HepG2 (cell line): ENCODE data around the gene MPZL3. TPM values are rescaled to one million over a fixed set of nuclear protein-coding genes. Genes with fewer than 3 reads are reported as not detected.

Source experiments
- ATAC-seq: fragments of 200-7000 bp; cut with Tn5 transposase; 3 replicates; pipeline ENCODE4 v1.9.1; 2020; ENCODE audit warnings: mild to moderate bottlenecking, moderate library complexity
- BruUV-seq: library from RNA; stranded (reverse); fragments of 400-500 nt; replicated peaks from 2 replicates; lab custom pipeline; 2021; lab: Mats Ljungman, UMichigan
- CTCF ChIA-PET: fragments of 300-600 bp; formaldehyde crosslinking; extraction: SDS; loops from one replicate; lab custom pipeline; 2021; ENCODE audit warnings: low total read pairs, inconsistent platforms, low intra/inter-chr PET ratio; lab: Yijun Ruan, JAX
- POLR2A ChIA-PET: fragments of 350-600 bp; sonication (Branson Sonifier 250); formaldehyde crosslinking; loops from one replicate; lab custom pipeline; 2020; ENCODE audit warnings: antibody characterized with exemption, inconsistent platforms; lab: Yijun Ruan, JAX
- DNase-seq: peaks from one replicate; pipeline ENCODE4 v3.0.0-alpha.2; 2015; ENCODE audit warnings: low spot score
- FAIRE-seq: peaks from 3 replicates; lab custom pipeline; 2011; peaks lifted over from hg19 to GRCh38; lab: Jason Lieb, UNC
- H2AFZ ChIP-seq: one replicate; pipeline ENCODE4 v1.6.1; 2011; ENCODE audit warnings: low read length, inconsistent platforms
- H3K27ac ChIP-seq: fragments of 300-600 bp; 3 replicates; pipeline ENCODE4 v1.8.0; 2011; ENCODE audit warnings: mixed run types, mild to moderate bottlenecking, mixed read lengths, low read length, inconsistent platforms; ENCODE audit not compliant: insufficient read depth; ENCODE audit errors: extremely low read length
- H3K27me3 ChIP-seq, 2 experiments: fragments of 200-600 bp in 1 of 2; 2 replicates in 1 of 2; 3 replicates in 1 of 2; pipeline versions ENCODE4 v1.6.0 to v1.8.0; 2011; ENCODE audit warnings: low read length in 2 of 2, mild to moderate bottlenecking in 2 of 2, moderate library complexity in 2 of 2, inconsistent platforms in 1 of 2; ENCODE audit not compliant: insufficient read depth in 2 of 2, control insufficient read depth in 1 of 2
- H3K36me3 ChIP-seq, 2 experiments: fragments of 200-600 bp in 1 of 2; replicated peaks in 1 of 2; 2 replicates in 1 of 2; 3 replicates in 1 of 2; pipeline versions ENCODE4 v1.5.1 to v1.8.0; 2011; ENCODE audit warnings: low read length in 2 of 2, inconsistent platforms in 1 of 2; ENCODE audit not compliant: insufficient read depth in 2 of 2, control insufficient read depth in 1 of 2
- H3K4me1 ChIP-seq: 2 replicates; pipeline ENCODE4 v1.5.1; 2012; ENCODE audit warnings: low read length, inconsistent platforms; ENCODE audit not compliant: insufficient read depth
- H3K4me2 ChIP-seq: 2 replicates; pipeline ENCODE4 v1.6.0; 2011; ENCODE audit warnings: low read depth, low read length, inconsistent platforms
- H3K4me3 ChIP-seq, 3 experiments: fragments of 200-600 bp in 1 of 3; sonication (generic), shearing (Covaris generic) in 1 of 3; replicated peaks in 1 of 3; 2 replicates each; pipeline ENCODE4 v1.5.1; 2011 to 2016; ENCODE audit warnings: low read length in 3 of 3, inconsistent platforms in 2 of 3, low read depth in 2 of 3, mild to moderate bottlenecking in 2 of 3, control low read depth in 1 of 3, mixed read lengths in 1 of 3; ENCODE audit not compliant: insufficient read depth in 1 of 3
- H3K79me2 ChIP-seq: one replicate; pipeline ENCODE4 v1.6.1; 2011; ENCODE audit warnings: low read length, inconsistent platforms; ENCODE audit not compliant: insufficient read depth
- H3K9ac ChIP-seq: 2 replicates; pipeline ENCODE4 v1.6.0; 2011; ENCODE audit warnings: mild to moderate bottlenecking, low read depth, low read length, inconsistent platforms; ENCODE audit not compliant: insufficient read depth
- H3K9me3 ChIP-seq: 2 replicates; pipeline ENCODE4 v1.5.1; 2012; ENCODE audit warnings: mild to moderate bottlenecking, low read length
- H4K20me1 ChIP-seq: 2 replicates; pipeline ENCODE4 v1.6.0; 2011; ENCODE audit warnings: inconsistent platforms, mild to moderate bottlenecking, low read length, moderate library complexity; ENCODE audit not compliant: insufficient read depth
- FOXA3 ChIP-seq: IDR thresholded peaks from 2 replicates; pipeline ENCODE4 v1.6.1; 2016; ENCODE audit warnings: missing genetic modification reagents, missing compliant biosample characterization
- HOXD1 ChIP-seq: sonication (generic); formaldehyde crosslinking; IDR thresholded peaks from 2 replicates; pipeline ENCODE4 v1.5.0; 2020; ENCODE audit warnings: missing genetic modification reagents
- SRF ChIP-seq: IDR thresholded peaks from 2 replicates; pipeline ENCODE4 v1.6.1; 2011; ENCODE audit warnings: mild to moderate bottlenecking, low read depth, low read length, moderate library complexity
- ZBTB21 ChIP-seq: sonication (generic); formaldehyde crosslinking; IDR thresholded peaks from 2 replicates; pipeline ENCODE4 v1.4.0; 2020; ENCODE audit warnings: missing genetic modification reagents
- ZSCAN21 ChIP-seq: sonication (generic); formaldehyde crosslinking; IDR thresholded peaks from 2 replicates; pipeline ENCODE4 v1.8.0; 2022; ENCODE audit warnings: mild to moderate bottlenecking, missing genetic modification reagents, moderate library complexity, borderline replicate concordance
- WGBS: methylation state at CpG from one replicate; pipeline ENCODE4 v1.1.6; 2017; ENCODE audit warnings: low lambda C conversion rate; 5-methylcytosine and 5-hydroxymethylcytosine counted together
- in situ Hi-C: cut with HindIII; loops from 2 replicates; pipeline ENCODE4 v1.10.0; 2017; ENCODE audit warnings: low pct_unique_long_range_greater_than_20kb; ENCODE audit not compliant: extremely low pct_ligation_motif_present
- intact Hi-C: fragments of 100-400 bp; cut with micrococcal nuclease; formaldehyde crosslinking; loops from one replicate; pipeline ENCODE4 v1.10.0; 2022; ENCODE audit not compliant: unreplicated experiment
- polyA plus RNA-seq, 8 experiments: library from polyadenylated mRNA; depleted of rRNA in 3 of 8; stranded (reverse) in 7 of 8; unstranded in 1 of 8; fragments of >200 nt; fragmentation: Illumina TruSeq in 4 of 8; extraction: Trizol in 4 of 8; gene quantifications; 2 replicates each; pipeline versions ENCODE4 v1.2.1 to v1.2.3, GENCODE V29; 2011 to 2016; ENCODE audit warnings: low read depth in 4 of 8, missing spikeins in 1 of 8, mixed read lengths in 1 of 8; ENCODE audit not compliant: insufficient read depth in 1 of 8
- total RNA-seq, 5 experiments: library from RNA; depleted of rRNA; stranded (reverse); fragments of >200 nt; fragmentation: Illumina TruSeq; extraction: Trizol; gene quantifications; 2 replicates each; pipeline ENCODE4 v1.2.3, GENCODE V29; 2016; ENCODE audit warnings: low read depth in 1 of 5
- TF ChIP-seq, protein P1 (sequence below): sonication (generic); formaldehyde crosslinking; IDR thresholded peaks from 2 replicates; pipeline ENCODE4 v1.4.0; 2020; ENCODE audit warnings: mild to moderate bottlenecking, missing genetic modification reagents
- TF ChIP-seq, protein P2 (sequence below): fragments of 450-650 bp; IDR thresholded peaks from 2 replicates; pipeline ENCODE4 v1.6.1; 2016
- TF ChIP-seq, protein P3 (sequence below): sonication (generic); formaldehyde crosslinking; IDR thresholded peaks from 2 replicates; pipeline ENCODE4 v1.4.0; 2020; ENCODE audit warnings: missing genetic modification reagents, borderline replicate concordance
- TF ChIP-seq, protein P4 (sequence below): sonication (generic); formaldehyde crosslinking; IDR thresholded peaks from 2 replicates; pipeline ENCODE4 v1.5.0; 2020; ENCODE audit warnings: mild to moderate bottlenecking, missing genetic modification reagents

The MPZL3 gene
- total and polyA plus RNA-seq, 2 of the 13 experiments (the other 11 are each of a cell fraction or from before 2014, with no cell fraction given): 5.3 to 9.3 TPM

DNA sequence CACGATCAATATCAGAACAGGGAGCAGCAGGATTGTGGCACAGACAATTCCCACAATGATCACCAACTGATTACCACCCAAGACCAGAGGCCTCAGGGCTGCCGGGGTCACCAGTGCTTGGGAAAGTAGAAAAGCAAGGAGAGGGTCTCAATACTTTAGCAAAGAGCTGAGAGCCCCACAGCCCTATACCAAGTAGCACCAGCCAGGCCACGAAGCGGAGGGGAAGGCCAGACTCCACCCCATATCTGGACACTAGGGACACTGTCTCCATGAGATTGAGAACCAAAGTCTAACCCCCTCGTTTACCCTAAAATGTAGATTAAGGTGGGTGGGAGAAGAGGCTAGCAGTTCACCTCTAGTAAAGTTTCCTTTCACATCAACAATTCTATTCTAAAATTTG is 51.7 kb downstream of the MPZL3 start:
- WGBS: 87% methylated on average over 5 of the region's 5 CpGs
- no peak for TF ChIP-seq ZBTB21
- no peak for TF ChIP-seq ZSCAN21
- TF ChIP-seq, protein P1, sequence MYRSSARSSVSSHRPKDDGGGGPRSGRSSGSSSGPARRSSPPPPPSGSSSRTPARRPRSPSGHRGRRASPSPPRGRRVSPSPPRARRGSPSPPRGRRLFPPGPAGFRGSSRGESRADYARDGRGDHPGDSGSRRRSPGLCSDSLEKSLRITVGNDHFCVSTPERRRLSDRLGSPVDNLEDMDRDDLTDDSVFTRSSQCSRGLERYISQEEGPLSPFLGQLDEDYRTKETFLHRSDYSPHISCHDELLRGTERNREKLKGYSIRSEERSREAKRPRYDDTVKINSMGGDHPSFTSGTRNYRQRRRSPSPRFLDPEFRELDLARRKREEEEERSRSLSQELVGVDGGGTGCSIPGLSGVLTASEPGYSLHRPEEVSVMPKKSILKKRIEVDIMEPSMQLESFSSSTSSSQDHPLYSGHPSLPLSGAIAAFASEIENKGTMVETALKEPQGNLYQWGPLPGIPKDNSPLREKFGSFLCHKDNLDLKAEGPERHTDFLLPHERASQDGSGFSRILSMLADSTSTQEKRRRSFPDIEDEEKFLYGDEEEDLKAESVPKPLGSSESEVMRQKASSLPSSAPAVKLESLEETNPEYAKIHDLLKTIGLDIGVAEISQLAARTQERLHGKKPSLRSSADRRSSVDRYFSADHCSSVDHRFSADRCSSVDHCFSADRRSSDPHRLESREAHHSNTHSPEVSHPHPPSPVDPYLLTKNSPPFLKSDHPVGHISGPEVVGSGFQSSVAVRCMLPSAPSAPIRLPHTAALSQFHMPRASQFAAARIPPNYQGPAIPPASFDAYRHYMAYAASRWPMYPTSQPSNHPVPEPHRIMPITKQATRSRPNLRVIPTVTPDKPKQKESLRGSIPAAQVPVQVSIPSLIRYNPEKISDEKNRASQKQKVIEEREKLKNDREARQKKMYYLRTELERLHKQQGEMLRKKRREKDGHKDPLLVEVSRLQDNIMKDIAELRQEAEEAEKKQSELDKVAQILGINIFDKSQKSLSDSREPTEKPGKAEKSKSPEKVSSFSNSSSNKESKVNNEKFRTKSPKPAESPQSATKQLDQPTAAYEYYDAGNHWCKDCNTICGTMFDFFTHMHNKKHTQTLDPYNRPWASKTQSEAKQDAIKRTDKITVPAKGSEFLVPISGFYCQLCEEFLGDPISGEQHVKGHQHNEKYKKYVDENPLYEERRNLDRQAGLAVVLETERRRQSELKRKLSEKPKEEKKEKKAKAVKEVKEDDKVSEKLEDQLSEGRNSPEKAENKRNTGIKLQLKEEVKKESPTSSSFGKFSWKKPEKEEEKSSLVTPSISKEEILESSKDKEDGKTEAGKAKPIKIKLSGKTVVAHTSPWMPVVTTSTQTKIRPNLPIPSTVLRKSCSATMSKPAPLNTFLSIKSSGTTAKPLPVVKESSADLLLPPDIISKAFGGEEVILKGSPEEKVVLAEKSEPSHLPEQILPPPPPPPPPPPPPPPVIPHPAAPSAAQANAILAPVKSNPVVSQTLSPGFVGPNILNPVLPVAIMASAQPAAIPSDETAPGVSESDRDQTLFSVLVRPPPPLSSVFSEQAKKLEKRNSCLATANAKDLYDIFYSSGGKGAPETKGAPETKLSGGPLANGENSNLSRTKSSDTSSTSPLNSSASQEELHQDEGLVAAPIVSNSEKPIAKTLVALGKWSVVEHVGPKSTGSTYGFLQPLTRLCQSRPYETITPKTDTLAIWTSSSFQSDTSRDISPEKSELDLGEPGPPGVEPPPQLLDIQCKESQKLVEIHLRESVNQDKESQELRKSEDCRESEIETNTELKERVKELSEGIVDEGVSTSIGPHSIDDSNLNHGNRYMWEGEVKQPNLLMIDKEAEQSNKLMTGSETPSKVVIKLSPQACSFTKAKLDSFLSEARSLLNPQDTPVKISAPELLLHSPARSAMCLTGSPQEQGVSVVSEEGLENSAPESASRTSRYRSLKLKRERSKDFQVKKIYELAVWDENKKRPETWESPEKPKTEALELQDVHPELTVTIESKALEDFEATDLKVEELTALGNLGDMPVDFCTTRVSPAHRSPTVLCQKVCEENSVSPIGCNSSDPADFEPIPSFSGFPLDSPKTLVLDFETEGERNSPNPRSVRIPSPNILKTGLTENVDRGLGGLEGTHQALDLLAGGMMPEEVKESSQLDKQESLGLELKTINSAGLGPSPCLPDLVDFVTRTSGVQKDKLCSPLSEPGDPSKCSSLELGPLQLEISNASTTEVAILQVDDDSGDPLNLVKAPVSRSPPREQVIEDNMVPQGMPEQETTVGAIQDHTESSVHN (CRISPR knock-in tag): no peak
- no peak for TF ChIP-seq FOXA3 (CRISPR knock-in tag)
- TF ChIP-seq SRF: no peak
- TF ChIP-seq, protein P2, sequence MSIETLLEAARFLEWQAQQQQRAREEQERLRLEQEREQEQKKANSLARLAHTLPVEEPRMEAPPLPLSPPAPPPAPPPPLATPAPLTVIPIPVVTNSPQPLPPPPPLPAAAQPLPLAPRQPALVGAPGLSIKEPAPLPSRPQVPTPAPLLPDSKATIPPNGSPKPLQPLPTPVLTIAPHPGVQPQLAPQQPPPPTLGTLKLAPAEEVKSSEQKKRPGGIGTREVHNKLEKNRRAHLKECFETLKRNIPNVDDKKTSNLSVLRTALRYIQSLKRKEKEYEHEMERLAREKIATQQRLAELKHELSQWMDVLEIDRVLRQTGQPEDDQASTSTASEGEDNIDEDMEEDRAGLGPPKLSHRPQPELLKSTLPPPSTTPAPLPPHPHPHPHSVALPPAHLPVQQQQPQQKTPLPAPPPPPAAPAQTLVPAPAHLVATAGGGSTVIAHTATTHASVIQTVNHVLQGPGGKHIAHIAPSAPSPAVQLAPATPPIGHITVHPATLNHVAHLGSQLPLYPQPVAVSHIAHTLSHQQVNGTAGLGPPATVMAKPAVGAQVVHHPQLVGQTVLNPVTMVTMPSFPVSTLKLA: no peak
- TF ChIP-seq, protein P3, sequence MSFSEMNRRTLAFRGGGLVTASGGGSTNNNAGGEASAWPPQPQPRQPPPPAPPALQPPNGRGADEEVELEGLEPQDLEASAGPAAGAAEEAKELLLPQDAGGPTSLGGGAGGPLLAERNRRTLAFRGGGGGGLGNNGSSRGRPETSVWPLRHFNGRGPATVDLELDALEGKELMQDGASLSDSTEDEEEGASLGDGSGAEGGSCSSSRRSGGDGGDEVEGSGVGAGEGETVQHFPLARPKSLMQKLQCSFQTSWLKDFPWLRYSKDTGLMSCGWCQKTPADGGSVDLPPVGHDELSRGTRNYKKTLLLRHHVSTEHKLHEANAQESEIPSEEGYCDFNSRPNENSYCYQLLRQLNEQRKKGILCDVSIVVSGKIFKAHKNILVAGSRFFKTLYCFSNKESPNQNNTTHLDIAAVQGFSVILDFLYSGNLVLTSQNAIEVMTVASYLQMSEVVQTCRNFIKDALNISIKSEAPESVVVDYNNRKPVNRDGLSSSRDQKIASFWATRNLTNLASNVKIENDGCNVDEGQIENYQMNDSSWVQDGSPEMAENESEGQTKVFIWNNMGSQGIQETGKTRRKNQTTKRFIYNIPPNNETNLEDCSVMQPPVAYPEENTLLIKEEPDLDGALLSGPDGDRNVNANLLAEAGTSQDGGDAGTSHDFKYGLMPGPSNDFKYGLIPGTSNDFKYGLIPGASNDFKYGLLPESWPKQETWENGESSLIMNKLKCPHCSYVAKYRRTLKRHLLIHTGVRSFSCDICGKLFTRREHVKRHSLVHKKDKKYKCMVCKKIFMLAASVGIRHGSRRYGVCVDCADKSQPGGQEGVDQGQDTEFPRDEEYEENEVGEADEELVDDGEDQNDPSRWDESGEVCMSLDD: no peak
- TF ChIP-seq HOXD1 (CRISPR knock-in tag): no peak
- TF ChIP-seq, protein P4, sequence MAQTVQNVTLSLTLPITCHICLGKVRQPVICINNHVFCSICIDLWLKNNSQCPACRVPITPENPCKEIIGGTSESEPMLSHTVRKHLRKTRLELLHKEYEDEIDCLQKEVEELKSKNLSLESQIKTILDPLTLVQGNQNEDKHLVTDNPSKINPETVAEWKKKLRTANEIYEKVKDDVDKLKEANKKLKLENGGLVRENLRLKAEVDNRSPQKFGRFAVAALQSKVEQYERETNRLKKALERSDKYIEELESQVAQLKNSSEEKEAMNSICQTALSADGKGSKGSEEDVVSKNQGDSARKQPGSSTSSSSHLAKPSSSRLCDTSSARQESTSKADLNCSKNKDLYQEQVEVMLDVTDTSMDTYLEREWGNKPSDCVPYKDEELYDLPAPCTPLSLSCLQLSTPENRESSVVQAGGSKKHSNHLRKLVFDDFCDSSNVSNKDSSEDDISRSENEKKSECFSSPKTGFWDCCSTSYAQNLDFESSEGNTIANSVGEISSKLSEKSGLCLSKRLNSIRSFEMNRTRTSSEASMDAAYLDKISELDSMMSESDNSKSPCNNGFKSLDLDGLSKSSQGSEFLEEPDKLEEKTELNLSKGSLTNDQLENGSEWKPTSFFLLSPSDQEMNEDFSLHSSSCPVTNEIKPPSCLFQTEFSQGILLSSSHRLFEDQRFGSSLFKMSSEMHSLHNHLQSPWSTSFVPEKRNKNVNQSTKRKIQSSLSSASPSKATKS: no peak

More for the DNA sequence above, 51.7 kb downstream of the MPZL3 start:
- no peak for ATAC-seq
- Histone ChIP-seq H2AFZ (no peak overlapping the region), H3K79me2 (no peaks in the 10 kb centered on the region), H3K9ac (no peak overlapping the region), H4K20me1 (no peaks in the 10 kb centered on the region), H3K36me3 (no peaks in the 10 kb centered on the region), H3K27ac (no peak overlapping the region), H3K4me1 (peaks cover 84% of the 10 kb centered on the region), H3K27me3 (no peaks in the 10 kb centered on the region), H3K4me3 (no peak overlapping the region), H3K9me3 (no peaks in the 10 kb centered on the region), H3K4me2 (no peak overlapping the region)
- no TSS peak for BruUV-seq
- no peak for DNase-seq
- in situ Hi-C loops (no loop called here), intact Hi-C loops (no loop called here)
- no peak for FAIRE-seq
- POLR2A ChIA-PET: no interaction called here
- CTCF ChIA-PET: no interaction called here
